ENCODE measurements around the gene GRIP1.
A peak's percentile ranks its signal among the peaks of the same experiment; 100 is the strongest.

The GRIP1 gene

DNA sequence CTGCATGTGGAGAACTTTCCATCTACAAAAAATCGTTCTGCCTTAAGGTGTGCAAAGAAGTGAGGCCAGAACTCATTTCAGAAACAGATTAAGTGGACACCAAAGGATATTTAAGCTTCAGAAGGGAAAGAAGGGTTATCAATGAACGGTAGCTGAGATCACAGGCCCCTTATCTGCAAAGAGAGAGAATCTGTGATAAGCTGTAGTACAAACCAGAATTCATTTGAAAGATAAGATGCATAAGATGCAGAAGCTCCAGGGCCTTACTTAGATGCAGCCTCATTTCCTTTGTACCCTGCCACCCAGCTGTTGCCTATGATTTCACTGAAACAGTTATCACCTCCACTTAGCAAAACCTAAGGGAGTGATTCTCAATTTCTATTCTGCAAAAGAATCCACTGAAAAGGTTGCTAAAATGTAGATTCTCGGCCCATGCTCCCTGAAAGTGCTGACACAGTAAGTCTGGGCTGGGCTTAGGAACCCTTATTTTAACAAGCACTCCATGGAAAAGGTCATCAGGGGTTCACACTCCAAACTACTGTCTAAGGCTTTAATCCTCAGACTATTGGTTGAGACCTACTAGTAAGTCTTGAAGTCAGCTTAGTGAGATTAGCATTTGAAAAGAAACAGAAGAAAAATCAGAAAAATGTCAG lies 311.7 kb downstream of the GRIP1 start:
- peak; percentile 18 for DNase-seq

DNA sequence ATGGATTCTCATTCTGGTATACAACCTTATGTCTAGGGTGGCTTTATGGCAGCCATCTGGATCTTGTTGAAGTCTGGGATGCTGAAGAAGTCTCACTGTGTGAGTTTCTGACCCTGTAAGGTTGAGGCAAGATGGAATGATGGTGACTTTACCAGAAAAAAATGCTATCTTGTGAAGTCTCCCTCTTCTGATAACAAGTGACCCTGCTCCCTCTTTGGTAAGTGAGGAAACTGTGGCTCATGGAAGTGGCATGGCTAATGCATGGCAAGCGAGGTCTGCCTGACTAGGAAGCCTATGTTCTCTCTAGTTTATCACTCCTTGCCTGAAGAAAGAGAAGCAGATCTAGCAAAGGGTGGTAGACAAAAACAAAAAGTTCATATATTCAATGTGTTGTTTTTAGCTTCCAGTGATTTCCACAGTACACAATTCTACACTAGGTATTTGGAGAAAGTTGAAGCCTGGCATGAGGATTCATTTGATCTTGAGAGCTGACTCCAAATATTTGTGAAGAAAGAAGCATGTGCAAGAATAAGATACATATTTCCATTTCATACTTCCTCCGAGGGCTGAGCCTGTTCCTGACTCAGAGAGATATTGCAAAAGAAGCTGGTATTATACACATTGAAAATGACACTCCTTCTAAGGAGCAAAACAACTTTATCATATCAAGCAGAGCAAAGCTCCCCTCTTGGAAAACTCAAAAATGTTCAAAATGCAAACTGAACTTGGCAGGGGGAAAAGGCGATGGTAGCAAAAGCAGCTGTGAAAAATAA lies 313.0 kb downstream of the GRIP1 start:
- no peak for DNase-seq

DNA sequence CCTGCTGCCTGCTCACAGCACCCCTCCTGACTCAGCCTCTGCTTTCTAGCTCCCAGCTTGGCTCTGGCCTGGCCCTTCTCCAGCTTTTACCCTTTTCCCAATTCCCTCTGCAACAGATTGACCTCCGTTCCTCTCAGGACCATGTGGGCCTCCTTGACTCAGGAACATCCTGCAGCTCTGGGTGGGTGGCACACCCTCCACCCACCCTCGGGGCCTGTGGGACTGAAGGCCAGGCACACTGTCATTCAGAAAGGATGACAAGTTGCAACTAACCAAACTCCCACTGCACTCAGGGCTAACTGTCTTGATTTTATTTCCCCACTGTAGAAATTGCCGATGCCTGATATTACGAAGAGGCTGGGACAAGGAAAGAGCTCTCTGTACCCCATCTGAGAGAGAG lies 317.2 kb downstream of the GRIP1 start:
- DNase-seq = no peak

DNA sequence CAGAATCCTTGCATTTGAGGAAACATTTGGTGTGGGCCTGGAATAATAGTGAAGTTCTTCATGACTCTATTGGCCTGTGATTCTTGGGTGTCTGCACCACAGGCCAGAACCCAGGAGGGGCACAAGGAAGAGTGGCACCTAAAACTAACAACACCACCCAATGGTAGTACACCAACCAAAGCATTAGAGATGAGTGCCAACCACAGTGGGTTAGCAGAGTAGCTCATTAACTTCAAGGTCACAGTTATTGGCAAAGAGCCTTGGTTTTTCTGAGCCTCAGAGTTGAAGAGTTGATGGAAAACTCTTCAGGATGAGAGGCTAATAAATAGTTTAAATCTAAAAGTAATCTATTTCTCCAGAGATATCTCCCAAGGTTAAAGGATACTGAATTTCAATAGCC lies 319.6 kb downstream of the GRIP1 start:
- no peak for DNase-seq

DNA sequence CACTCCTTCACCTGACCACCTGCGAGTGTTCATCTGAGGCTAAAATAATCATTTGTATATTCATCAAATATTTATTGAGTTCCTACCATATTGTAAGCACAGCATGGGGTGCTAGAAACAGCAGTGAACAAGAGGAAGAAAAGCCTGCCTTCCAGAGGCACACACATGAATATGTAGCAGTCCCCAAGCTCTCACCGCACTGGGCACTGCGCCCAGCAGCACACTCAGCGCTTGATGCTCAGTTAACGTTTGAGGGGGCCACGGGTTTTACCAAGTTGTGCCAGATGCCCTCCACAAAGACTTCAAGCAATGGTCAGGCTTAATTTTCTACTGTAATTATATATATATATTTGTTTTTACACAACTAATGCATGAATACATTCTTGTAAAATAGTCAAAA lies 324.6 kb downstream of the GRIP1 start:
- DNase-seq = no peak

DNA sequence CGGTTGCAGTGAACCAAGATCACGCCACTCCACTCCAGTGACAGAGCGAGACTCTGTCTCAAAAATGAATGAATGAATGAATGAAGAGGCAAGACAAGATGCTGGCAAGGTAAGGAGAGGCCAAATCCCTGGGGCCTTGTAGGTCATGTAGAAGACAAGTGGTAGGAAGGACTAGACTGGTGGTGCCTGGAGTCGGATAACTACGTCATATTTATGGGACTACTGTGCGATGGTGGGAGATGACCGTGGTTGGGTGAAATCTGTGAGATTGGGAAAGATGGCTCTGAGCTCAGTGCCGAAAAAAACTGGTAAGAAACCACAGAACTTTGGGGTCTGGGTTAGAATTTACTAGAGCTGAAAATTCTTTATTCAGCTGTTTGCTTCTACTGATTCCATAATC lies 326.0 kb downstream of the GRIP1 start:
- no peak for DNase-seq

DNA sequence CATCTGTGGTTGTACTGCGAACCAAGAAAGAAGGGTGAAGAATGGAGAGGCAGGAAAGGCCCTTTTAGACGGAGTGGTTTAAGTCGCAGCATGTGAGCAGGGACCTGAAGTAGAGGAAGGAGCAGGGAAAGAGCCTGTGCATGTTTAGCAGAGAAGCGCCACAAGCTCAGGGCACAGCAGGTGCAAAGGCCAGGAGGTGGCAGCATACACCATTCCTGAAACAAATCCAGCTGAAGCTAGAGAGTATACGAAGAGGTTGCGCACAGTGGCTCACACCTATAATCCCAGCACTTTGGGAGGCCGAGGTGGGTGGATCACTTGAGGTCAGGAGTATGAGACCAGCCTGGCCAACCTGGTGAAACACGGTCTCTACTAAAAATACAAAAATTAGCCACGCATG lies 326.7 kb downstream of the GRIP1 start:
- peak; percentile 41 for DNase-seq

DNA sequence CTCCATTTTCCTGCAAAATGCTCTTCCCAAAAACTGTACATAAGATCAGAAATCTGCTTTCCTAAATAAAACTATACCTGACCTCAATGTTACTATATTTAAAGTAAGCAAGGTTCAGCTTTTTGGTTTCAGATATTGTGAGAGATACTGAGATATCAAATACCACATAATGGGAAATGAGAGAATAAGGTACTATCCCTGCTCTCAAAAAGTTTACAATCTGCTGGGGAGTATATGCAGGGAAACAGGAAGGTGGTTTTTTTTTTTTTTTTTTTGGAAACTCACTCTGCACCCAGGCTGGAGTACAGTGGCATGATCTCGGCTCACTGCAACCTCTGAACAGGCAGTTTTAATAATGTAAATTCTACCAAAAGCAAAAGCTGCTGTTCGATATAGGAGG lies 327.6 kb downstream of the GRIP1 start:
- no peak for DNase-seq

DNA sequence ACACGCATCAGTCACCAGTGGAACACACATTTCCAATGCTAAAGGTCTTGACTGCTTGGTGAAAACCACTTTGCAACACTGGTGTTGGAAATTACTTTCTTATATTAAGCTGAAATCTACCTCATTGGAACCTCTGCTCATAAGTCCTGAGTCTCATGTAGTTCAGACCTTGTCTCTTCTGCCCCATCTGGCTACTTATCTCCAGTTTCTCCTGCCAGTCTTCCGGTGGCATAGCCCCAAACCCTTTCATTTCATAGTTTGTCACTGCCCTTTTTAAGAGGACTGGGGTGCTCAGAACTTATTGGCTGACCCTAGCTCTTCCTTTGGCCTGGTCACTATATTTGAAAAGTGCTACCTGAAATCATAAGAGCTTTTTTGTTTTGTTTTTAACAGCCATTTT lies 332.9 kb downstream of the GRIP1 start:
- DNase-seq = no peak

DNA sequence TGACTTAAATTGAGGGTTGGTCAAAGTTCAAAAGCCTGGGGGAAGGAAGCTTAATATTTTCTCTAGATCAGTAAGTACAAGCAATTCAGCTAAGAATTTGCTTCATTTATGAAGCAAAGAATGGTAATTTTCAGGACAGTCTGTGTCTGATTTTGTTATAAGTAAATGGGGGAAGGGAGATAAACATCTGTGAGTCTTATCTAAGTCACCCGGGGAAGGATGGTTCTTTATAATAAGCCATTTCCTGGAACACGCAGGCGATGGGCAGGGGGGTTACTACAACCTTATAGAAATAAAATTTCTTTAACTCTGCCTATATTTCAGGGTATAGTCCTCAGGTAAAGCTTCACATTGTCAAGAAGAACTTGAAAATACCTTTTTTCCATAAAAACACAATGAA lies 333.7 kb downstream of the GRIP1 start:
- DNase-seq = no peak

DNA sequence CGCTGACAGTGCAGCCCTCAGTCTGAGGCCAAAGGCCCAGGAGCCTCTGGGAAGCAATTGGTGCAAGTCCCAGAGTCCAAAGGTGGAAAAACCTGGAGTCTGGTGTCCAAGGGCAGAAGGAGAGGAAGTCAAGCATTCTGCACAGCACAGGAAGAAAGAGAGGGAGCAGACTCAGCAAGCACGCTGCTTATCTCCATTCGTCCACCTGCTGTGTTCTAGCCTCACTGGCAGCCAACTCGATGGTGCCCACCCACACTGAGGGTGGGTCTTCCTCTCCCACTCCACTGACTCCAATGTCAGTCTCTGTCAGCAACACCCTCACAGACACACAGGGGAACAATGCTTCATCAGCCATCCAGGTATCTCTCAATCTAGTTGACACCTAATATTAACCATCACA lies 337.8 kb downstream of the GRIP1 start:
- no peak for DNase-seq

DNA sequence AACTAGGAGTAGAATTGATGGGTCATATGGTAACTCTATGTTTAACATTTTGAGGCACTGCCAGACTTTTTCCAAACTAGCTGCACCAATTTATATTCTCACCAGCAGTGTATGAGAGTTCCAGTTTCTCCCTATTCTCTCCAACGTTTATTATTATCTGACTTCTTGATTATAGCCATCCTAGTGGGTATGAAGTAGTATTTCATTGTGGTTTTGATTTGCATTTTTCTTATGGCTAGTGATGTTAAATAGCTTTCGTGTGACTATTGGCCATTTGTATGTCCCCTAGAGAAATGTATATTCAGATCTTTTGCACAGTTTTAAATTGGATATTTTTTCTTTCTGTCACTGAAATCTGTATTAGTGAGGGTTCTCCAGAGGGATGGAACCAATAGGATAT lies 338.7 kb downstream of the GRIP1 start:
- no peak for DNase-seq

DNA sequence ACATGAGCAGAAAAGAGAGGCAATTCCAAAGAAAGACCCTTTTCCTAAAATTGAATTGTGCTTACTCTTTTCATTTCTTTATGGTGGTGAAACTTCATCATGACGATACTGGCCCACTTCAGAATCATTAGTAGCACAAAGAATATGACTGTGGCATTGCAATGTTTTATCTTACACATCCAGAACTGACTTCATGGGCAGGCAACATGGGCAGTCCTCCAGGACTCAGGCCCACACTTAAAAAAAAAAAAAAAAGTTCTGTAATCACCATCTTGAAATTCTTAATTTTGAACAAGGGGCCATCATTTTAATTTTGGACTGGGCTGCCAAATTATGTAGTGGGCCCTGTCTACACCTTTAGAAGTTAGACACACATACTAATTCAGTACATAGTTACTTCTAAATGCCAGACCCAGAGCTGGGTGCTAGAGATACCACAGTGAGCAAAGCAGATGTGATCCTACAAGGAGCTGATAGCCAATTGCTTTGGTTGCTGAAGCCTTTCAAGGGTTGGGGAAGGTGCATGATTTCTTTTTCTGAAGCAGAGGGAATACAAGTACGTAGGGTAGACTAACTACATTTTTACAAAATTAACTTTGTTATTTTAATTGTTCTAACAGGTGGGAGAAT lies 341.4 kb downstream of the GRIP1 start:
- no peak for DNase-seq

DNA sequence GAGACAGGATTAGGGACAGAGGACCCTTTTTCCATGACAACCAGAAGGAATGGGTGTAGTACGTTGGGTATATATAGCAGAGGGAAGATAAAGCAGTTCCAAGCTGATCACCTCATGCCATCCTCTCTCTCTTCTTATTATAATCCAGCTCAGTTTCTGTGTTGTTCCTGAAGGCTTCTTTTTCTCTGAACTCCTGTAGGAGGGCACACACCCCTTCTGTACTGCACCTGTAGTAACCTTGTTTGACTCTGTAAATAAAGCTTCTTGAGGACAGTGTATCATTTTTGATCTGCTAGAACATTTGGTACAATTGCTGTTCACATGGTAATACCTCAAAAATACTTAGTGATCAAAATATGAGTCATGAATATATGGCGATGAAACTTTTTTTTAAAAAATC lies 343.1 kb downstream of the GRIP1 start:
- DNase-seq = no peak

DNA sequence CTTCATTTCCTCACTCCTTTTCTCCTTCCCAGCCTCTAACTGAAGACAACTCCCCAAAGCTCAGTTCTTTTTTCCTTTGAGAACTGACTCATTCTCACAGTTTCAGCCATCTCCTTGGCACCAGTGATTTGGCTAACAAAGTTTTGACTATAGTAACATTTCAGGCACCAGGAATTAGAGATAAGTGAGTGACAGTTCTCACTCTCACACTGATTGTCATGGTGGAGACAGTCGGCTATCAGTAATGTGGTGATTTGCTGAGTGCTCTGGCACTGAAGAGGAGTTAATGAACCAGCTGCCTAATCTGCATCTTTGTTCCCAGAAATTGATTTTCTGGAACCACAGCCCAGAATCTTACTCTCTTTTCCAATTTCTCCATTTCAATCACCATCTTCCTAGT lies 347.1 kb downstream of the GRIP1 start:
- DNase-seq = no peak

DNA sequence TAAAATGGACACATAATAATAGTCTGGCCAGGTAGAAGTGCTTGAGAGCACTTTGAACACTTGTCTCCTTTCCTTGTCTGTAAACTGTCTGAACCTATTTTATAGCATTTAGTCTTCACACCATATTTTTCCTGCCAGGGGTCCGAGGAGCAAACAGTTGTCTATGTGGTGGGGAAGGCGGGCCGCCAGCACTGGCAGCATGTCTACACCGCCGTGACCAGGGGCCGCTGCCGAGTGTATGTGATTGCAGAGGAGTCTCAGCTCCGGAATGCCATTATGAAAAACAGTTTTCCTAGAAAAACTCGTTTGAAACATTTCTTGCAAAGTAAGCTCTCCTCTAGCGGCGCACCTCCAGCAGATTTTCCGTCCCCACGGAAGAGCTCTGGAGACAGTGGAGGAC lies 347.9 kb downstream of the GRIP1 start:
- no peak for DNase-seq

DNA sequence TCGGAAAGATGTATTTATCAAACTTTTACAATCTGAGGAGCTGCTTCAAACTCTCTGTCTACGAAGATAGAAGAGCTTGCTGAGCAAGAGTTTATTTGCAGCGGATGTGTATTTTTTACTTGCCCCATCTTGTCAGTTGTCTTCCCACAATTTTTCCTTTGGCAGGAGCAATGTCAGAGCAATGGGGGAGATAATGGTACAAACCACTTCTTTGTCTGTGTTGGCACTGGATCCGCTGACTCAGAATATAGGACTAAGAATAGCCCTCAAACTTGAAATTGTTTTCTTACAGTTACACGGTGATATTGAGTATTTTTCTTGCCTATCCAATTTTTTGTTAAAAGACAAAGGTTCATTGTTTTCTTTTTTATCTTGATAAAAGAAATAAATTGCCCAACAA lies 348.9 kb downstream of the GRIP1 start:
- no peak for DNase-seq

DNA sequence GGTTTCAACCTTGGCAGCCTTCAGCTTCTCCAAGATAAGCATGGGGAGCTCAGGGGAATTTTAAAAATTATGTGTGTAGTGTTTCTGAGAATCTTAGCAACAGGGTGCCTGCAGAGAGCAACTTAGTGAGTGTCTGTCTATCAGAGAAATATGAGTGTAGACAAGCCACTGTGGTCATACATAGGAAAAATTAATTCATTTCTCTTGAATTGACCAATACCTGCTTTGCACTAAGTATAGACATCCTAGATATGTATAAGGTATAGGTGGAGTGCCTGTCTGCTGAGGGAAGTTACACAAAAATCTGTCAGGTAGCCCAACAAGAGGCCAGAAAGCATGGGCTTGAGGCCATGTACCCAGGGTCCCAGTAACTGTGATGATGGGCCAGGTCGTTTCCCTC lies 355.9 kb downstream of the GRIP1 start:
- no peak for DNase-seq

DNA sequence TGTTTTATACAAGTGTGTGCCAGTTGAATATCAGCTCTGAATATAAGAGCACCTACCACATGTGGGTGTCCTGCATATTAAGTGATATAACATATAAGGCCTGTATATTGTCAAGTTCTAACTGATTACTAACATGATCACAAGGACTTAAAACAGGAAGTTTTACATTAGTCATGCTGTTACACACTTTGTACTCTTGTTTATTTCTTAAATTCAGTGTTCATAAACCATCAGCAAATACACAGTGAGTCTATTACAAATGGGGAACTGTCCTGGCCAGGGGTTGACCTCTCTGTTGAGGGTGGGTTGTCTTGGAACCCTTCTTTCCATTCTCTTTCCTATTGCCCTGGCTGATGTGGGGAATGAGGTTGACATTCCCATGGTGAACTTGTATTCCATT lies 357.4 kb downstream of the GRIP1 start:
- no peak for DNase-seq

DNA sequence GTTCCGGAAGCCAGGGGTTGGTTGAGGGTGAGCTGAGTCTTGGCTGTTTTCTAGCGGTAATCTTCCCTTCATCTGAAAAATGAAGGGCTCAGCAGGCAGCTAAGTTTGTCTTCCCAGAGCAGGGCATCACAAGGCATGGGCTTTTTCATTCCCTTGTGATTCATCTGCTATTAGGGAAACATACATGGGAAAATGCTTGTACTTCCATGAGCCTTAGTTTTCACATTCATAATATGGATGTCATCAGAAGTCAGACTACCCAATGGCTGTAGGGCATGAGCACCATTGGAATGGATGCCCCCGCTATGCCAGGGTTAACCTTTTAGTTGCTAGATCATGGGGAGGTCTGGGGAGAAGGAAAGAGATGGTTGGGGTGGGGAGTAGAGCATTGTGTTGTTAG lies 357.9 kb downstream of the GRIP1 start:
- DNase-seq = no peak

DNA sequence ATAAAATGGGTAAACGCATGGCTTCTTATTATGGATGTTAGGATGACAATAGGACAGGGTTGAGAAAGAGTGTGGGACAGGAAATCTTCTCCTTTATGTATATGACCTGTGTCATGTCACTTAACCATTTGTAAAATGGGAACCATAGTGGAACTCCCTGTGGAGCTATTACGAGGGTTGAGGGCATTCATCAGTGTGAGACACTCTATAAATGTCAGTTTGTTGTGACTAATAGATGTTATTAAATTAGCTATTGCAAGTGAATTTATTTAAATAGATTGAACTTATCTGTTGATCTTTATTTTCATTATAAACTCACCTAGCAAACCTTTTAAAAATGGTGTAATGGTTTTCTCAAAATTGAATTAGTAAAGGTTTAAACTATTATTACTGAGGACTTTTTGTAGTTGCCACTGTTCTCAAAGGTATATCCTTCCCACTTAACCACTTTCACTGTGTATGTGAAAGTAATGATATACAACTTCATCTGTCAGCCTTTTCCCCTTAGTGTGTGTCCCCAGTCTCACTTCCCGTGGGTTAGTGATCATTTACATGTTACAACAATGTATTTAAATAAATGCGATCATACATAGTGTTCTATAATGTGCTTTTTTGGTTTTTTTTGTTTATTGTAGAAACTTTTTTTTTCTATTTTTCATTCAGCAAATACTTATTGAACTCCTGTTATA lies 359.5 kb downstream of the GRIP1 start:
- DNase-seq = no peak

DNA sequence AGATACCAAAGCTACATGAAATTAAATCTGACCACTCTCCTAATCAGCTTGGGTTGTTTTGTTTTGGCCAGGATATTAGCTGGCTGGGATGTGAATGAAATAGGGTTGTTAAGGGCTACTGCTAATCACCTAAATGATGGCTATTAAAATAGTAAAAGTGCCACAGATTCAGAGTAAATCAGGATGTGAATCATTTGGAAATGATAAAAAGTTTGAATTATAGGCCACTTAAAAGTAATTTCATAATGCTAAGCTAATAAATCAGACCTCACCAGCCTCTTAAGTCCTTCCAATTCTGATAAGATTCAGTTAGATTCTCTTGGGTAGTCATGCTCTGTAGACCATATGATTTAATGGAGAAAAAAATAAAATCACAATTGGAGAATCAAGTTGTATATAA lies 364.6 kb downstream of the GRIP1 start:
- no peak for DNase-seq

DNA sequence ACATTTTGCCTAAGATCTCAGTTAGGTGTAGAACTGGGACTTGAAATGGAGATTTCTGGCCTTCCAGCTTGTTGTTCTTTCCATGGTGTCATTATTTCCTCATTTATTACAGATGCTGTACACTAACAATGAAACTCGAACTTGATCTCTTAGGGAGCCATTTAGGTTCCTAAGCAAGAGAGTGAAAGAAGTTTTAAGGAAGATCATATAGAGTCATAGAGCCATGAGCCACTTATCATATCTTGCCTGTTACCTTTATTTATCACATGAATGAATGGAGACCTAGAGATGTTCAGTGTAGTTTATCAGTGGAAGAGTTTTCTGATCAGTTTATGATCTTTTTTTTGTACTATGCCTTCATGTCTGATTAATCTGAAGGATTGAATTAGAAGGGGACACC lies 366.7 kb downstream of the GRIP1 start:
- no peak for DNase-seq

DNA sequence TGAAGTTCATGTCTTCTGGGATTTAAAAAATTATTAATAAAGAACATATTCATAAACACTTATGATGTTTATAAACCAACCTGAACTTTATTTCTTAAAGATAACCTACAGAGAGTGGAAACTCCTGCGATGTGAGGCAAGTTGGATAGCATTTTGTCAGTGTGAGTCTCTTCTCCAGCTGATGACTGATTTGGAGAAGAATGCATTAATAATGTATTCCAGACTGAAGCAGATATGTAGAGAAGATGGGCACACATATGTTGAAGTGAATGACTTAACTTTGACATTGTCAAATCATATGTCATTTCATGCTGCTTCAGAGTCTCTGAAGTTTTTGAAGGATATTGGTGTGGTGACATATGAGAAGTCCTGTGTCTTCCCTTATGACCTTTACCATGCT lies 369.3 kb downstream of the GRIP1 start:
- no peak for DNase-seq
